ENCODE measurements around the gene DTD1.

DNA sequence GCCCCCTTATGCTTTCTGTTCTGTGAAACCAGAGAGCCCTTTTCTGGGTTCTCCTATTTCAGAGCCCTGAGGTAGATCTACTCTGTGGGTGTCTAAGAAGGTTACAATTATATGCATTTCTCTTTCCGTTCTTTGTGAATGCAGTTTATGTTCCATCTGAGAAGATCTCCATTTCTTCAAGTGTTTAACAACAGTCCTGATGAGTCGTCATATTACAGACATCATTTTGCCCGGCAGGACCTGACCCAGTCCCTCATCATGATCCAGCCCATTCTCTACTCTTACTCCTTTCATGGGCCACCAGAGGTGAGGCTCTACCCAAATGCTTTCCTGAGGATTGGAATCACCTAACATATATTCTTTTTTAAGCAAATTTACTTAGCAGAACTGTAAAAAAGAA, 39.4 kb upstream of the DTD1 start:
- TF ChIP-seq, protein P1, sequence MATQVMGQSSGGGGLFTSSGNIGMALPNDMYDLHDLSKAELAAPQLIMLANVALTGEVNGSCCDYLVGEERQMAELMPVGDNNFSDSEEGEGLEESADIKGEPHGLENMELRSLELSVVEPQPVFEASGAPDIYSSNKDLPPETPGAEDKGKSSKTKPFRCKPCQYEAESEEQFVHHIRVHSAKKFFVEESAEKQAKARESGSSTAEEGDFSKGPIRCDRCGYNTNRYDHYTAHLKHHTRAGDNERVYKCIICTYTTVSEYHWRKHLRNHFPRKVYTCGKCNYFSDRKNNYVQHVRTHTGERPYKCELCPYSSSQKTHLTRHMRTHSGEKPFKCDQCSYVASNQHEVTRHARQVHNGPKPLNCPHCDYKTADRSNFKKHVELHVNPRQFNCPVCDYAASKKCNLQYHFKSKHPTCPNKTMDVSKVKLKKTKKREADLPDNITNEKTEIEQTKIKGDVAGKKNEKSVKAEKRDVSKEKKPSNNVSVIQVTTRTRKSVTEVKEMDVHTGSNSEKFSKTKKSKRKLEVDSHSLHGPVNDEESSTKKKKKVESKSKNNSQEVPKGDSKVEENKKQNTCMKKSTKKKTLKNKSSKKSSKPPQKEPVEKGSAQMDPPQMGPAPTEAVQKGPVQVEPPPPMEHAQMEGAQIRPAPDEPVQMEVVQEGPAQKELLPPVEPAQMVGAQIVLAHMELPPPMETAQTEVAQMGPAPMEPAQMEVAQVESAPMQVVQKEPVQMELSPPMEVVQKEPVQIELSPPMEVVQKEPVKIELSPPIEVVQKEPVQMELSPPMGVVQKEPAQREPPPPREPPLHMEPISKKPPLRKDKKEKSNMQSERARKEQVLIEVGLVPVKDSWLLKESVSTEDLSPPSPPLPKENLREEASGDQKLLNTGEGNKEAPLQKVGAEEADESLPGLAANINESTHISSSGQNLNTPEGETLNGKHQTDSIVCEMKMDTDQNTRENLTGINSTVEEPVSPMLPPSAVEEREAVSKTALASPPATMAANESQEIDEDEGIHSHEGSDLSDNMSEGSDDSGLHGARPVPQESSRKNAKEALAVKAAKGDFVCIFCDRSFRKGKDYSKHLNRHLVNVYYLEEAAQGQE (tag by site-specific recombination; IDR thresholded peaks at IDR 0.05), result no peak
- no peak for TF ChIP-seq ZNF155 (tag by site-specific recombination; IDR thresholded peaks at IDR 0.05)

All from HEK293 (cell line).